Upper lobe of left lung (tissue), 4 donors: ENCODE results near the gene FEM1A.
A peak's percentile ranks its signal among the peaks of the same experiment; 100 is the strongest.

Source experiments
- POLR2A ChIP-seq, 4 donors: fragments of 450-650 bp; IDR thresholded peaks; one replicate each; pipeline ENCODE4 v1.5.1; 2016 to 2017; ENCODE audit warnings: antibody characterized with exemption in 4 of 4, mild to moderate bottlenecking in 2 of 4
- TF ChIP-seq, protein P1 (sequence below), 6 experiments: fragments of 450-650 bp in 4 of 6; fragments of 200-600 bp in 2 of 6; sonication (generic) in 2 of 6; IDR thresholded peaks; one replicate each; pipeline ENCODE4 v1.5.1; 2016 to 2019; ENCODE audit warnings: antibody characterized with exemption in 6 of 6

DNA sequence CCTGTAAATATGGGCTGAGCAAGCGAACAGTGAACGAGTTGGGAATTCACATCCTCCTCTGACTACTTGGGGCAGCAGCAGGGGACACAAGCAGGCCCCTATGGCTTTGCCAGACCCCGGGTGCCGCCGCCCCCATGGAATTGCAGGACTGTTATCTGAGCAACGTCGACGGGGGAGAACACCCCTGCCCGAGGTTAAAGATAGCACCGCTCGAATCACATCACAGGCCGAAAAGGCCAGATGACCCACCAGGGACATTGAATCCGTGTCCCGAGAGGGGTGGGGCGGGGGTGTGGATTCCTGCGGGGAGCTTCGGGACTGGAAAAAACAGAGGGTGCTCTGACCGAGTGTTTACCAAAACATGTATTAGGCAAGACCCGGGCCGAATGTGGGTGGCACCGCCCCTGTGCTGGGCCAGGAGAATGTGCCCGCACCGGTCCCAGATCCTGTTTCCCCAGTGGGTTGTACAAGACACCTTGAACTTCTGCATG, 9.1 kb downstream of the FEM1A start:
- TF ChIP-seq, protein P1, sequence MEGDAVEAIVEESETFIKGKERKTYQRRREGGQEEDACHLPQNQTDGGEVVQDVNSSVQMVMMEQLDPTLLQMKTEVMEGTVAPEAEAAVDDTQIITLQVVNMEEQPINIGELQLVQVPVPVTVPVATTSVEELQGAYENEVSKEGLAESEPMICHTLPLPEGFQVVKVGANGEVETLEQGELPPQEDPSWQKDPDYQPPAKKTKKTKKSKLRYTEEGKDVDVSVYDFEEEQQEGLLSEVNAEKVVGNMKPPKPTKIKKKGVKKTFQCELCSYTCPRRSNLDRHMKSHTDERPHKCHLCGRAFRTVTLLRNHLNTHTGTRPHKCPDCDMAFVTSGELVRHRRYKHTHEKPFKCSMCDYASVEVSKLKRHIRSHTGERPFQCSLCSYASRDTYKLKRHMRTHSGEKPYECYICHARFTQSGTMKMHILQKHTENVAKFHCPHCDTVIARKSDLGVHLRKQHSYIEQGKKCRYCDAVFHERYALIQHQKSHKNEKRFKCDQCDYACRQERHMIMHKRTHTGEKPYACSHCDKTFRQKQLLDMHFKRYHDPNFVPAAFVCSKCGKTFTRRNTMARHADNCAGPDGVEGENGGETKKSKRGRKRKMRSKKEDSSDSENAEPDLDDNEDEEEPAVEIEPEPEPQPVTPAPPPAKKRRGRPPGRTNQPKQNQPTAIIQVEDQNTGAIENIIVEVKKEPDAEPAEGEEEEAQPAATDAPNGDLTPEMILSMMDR (IDR thresholded peaks at IDR 0.05): no peak
- TF ChIP-seq POLR2A (IDR thresholded peaks at IDR 0.05): peak in 2 of 4 donors; percentile 17 to 20
